WI38 (cell line): ENCODE results near the gene EDEM3.

Source experiments
- H3K4me3 ChIP-seq: 2 replicates; pipeline ENCODE4 v1.5.1; 2011; ENCODE audit warnings: low read depth, mild to moderate bottlenecking, control low read depth, low read length
- CTCF ChIP-seq: IDR thresholded peaks from 2 replicates; pipeline ENCODE4 v1.5.1; 2012; ENCODE audit warnings: low read depth, mild to moderate bottlenecking, control low read depth, low read length

EDEM3 gene

DNA sequence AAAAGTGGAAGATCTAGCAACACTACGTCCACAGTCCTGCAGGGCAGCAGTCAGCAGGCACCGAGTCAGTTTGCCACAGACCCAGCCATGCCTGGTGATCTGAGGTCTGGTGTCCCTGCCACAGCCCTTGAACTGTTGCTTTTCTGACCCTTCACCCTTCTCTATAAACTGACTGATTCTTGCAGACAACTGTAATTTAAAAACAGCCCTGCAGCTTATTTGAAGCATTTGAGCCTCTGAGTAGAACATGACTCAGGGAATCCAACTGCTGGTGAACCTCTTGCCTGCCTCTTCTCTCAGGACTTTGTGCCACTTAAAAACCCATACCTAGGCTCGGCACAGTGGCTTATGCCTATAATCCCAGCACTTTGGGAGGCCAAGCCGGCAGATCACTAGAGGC is 107.2 kb downstream of the EDEM3 start:
- H3K4me3 ChIP-seq = no peak overlapping the region
- TF ChIP-seq CTCF = no peak

- no peak overlapping the region for H3K4me3 ChIP-seq
- no peak for TF ChIP-seq CTCF
Observed at GRCh38 chr1:184646824-184647223, 107.8 kb downstream of the EDEM3 start.

- TF ChIP-seq CTCF = no peak
- no peak overlapping the region for H3K4me3 ChIP-seq
Observed at GRCh38 chr1:184646178-184646701, 108.4 kb downstream of the EDEM3 start.

DNA sequence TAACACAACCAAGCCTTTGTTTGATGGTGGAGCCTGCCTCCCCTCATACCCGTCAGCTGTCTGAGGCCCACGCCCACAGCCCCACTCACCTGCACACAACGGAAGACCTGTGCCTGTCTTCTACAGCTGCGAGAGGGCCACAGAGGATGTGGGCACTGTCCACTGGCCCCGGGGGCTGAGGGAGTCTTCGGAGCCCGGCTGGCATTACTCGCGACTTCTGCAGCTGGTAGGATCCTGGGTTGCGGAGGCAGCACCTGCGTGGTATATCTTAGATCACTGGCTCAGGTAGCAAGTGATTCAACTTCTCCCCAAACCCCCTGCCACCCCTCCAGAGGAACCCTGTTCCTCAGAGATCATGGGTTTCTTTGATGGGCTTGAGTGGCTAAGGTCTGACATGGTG is 109.9 kb downstream of the EDEM3 start:
- no peak for TF ChIP-seq CTCF
- no peak overlapping the region for H3K4me3 ChIP-seq

DNA sequence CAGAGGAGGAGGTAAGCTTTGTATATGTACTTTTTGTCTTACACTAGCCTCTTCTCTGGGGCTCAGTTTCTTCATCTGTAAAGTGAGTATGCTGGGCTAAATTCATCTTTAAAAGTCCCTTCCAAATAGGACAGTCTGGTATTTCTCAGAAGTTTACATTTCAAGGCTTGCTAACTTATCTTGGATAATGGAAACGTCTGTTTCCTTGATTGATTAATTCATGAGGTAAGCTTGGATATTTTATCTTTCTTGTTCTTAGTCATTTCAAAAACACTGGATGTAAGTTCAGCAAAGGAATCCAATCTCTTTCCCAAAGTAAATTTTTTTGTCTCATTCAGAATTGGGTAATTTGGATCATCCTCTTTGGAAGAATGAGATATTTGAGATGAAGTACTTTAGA is 111.0 kb downstream of the EDEM3 start:
- TF ChIP-seq CTCF = no peak
- H3K4me3 ChIP-seq = no peak overlapping the region

DNA sequence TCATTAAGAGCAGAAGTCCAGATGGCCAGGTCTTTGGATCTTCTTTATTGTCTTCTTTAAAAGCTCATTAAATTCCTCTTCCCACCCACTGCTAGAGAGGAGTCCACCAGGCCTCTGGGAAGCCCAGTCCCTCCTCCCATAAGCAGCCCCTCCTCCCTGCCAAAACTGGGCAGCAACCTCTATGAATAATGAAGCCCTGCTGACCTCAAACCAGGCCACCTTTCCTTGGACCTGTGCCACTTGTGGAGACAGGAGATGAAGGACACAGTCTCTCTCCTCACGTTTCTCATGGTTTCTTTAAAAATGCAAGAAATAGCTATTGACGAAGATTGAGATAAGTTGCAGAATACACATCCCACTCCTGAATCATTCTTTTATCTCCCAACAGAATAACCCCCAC is 112.8 kb downstream of the EDEM3 start:
- no peak overlapping the region for H3K4me3 ChIP-seq
- TF ChIP-seq CTCF = no peak

- no peak for TF ChIP-seq CTCF
- H3K4me3 ChIP-seq = no peak overlapping the region
Observed at GRCh38 chr1:184640505-184640904, 114.2 kb downstream of the EDEM3 start.
